ENCODE data around the gene MT4.
A peak's percentile ranks its signal among the peaks of the same experiment; 100 is the strongest.

The MT4 gene

DNA sequence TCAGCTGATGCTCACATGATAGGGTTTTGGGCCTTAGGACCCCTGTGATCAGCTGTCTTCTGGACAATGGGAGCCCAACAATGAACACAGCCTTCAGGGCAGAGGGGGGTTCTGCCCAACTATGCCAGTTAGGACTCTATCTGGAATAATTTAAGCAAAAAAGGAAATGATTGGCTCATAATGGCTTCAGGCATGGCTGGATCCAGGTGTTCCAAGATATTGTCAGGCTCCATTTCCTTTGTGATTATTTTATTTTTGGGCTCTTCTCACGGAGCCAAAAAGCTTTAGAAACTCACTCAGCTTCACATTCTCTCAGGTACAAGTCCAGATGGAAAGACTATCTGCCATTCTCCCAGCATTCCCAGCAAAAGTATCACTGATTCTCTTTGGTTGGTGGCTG is 40.6 kb downstream of the MT4 start:
- no peak for DNase-seq (ENCODE audit: low spot score)

DNA sequence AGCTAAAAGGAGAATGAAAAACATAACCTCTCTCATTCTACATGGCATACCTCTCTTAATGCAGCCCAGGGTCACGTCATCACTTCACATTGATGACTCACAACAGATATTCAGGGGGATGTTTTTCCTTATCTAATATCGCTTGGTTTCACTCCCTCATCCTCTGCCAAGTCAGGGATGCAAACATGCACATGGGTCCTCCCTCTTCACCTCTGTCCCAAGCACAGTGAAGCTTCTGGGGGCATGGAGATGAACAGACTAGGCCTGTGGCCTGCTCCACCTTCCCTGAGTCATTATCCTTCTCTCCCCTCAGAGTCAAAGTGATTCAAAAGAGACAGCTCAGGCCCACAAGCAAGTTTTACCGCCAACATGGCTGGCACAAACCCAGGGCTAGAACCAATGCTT is 41.2 kb downstream of the MT4 start:
- DNase-seq (ENCODE audit: low spot score) = no peak

DNA sequence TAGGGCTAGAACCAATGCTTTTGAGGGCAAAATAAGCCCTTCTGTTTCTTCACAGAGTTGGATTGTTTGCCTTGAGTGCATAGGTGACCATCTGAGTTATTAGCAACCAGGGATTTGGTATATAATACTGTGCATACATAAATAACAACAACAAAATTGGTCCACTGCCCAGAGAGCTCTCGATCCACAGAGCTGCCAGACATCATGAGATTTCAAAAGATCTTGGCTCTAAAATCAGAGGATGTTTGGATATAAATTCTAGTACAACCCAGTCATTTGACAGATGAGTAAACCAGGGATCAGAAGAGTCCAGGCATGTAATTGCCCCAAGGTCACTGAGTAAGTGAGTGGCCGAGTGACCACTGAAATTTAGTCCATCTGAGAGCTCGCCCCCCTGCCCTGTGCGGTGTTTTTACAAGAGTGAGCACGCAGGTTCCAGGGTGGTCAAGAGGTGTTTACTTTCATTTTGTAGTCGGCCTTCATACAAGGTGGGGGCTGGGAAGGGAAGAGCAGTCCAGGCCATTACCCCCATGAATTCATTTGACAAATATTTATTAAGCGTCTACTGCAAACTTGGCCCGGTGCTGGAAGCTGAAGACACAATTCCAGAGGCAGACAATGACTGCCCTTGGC is 41.7 kb downstream of the MT4 start:
- no peak for DNase-seq (ENCODE audit: low spot score)

DNA sequence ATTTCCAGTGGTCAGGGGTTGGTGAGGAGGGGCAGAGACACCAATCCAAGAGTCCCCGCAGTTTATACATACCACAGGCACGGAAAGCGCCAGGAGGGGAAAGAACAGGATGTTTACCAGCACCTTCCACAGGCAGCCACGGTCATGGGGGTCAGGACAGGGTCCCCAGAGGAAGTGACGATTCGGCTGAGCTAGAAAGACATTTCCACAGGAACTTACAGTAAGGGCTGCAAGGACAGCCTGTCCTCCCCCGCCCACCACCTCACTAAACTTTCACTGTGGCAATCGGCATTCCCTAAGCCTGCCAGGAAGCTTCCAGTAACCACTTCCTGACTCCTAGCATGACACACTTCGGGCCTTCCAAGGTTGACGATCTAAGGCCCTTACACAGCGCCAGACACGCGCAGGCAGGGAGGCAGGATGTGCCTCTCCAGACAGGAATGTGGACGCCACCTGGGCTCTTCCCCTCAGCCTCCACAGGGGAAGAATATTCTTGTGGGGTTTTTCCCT is 42.3 kb downstream of the MT4 start:
- DNase-seq (ENCODE audit: low spot score) = no peak

DNA sequence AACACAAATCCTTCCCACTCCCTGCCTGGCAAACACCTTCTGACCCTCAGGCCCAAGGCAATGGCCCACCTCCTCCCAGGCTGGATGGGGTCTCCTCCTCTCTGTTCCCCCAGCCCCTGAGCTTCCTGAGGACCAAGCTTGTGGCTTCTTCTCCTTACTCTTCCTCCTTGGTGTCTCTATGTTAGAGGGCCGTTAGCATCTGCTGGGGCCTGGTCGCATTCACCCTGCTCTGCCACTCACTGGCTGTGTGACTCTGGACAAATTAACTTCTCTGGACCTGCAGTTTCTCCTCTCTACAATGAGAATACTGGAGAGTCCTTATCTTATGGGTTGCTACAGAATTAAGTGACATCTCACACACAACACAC is 42.8 kb downstream of the MT4 start:
- DNase-seq (ENCODE audit: low spot score) = no peak

DNA sequence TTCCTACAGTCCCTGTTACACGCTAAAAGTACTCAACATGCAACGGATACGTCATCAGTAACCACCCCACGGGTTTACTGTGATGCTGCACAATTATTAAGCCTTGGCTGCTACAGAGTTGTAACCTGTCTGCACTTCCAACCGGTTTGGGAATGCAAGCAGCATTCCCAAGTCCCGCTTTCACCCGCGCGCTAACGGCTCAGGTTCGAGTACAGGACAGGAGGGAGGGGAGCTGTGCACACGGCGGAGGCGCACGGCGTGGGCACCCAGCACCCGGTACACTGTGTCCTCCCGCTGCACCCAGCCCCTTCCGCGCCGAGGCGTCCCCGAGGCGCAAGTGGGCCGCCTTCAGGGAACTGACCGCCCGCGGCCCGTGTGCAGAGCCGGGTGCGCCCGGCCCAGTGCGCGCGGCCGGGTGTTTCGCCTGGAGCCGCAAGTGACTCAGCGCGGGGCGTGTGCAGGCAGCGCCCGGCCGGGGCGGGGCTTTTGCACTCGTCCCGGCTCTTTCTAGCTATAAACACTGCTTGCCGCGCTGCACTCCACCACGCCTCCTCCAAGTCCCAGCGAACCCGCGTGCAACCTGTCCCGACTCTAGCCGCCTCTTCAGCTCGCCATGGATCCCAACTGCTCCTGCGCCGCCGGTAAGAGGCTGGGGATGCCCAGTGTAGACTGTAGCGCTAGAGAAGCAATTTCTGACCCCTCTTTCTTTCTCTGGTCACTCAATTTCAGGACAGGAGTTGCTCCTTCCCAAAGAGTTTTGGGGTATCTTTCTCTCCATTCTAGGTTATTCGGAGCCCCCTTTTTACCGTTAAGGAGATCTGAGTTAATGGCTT is 43.4 kb downstream of the MT4 start, which contains the start of gene MT2A:
Gene MT2A, plus strand, starts transcription at position 542 of the 833 bp plus-strand sequence. Its CDS starts 72 bp downstream, at position 614.
- peak; percentile 91 for DNase-seq (ENCODE audit: low spot score)

DNA sequence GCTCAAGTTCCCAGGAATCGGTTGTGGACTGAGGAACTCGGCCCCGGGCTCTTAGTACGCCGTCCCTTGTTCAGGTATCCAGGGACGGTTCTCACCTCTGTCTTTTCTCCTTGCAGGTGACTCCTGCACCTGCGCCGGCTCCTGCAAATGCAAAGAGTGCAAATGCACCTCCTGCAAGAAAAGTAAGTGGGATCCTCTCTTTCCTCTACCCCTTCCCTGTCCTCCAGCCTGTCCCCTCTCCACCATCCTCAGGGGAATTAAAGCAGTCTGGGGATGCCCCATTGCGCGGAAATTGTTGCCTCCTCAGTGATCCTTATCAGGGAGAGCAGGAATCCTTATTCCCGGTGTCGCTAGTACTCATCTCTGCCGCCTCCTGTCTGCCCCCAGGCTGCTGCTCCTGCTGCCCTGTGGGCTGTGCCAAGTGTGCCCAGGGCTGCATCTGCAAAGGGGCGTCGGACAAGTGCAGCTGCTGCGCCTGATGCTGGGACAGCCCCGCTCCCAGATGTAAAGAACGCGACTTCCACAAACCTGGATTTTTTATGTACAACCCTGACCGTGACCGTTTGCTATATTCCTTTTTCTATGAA is 44.1 kb downstream of the MT4 start:
- DNase-seq (ENCODE audit: low spot score) = no peak

DNA sequence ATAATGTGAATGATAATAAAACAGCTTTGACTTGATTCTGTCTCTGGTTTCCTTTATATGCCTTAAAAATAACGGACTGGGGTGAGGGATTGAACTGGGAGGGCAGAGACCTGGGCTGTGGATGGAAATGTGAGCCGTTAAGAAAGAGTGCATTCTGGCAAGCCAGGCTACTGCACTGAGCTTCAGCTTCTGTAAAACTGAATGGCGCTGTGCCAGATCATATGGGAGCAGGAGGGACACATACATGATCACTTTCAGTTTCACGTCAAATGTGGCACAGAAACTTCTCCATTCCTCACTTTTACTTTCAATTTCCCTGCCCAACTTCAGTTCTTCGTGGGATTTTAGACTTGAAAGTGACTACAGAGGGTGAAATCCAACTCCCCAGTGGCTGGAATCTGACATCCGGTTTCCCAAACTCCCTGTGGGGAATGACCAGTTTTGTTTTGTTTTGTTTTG is 44.6 kb downstream of the MT4 start:
- DNase-seq (ENCODE audit: low spot score) = no peak

DNA sequence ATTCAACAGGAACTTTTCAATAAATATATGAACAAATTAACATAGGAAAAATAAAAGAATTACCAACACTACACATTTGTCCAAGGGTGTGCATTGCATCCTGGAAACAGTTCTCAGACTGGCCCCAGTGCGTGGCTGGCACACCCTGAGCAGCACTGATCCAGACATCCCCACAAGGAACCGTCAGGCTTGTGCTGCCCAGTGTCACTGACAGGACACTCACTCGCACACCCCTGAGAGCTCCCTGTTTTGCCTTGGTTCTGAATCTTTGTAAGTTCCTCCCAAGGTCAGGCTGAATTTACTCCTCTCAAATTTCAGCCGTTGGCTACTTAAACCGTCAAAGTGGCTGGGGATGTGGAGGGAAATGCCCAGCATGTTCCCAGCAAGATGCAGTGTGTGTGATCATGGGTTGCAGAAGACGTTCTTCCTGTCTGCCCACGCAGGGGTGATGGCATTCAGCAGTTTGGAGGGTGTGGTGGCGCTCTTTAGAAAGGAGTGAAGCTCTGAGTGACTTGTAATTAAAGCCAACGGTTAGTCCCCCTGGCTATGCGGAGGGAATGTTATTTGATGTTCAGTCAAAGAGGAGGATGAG is 45.2 kb downstream of the MT4 start:
- no peak for DNase-seq (ENCODE audit: low spot score)

DNA sequence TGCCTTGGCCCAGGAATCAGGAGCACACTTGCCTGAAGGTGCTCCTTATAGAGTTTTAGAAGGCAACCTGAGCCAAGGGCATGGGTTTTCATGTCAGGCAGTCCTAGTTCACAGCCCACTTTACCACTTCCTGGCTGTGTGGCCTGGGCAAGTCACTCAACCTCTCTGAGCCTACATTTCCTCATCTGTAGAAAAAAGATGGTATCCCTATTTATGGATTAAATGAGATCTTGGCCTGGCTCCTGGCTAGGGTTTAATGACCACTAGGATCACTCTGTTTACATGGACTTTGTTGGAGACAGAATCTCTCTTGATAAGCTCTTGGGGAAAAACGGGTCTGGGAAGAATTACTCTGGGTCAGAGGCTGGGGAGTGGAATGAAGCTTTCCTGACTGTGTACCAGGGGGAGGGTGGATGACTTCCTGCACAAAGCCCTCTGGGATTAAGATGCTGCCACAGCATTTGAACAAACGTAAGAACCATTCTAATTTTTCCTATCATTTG is 45.8 kb downstream of the MT4 start:
- no peak for DNase-seq (ENCODE audit: low spot score)

DNA sequence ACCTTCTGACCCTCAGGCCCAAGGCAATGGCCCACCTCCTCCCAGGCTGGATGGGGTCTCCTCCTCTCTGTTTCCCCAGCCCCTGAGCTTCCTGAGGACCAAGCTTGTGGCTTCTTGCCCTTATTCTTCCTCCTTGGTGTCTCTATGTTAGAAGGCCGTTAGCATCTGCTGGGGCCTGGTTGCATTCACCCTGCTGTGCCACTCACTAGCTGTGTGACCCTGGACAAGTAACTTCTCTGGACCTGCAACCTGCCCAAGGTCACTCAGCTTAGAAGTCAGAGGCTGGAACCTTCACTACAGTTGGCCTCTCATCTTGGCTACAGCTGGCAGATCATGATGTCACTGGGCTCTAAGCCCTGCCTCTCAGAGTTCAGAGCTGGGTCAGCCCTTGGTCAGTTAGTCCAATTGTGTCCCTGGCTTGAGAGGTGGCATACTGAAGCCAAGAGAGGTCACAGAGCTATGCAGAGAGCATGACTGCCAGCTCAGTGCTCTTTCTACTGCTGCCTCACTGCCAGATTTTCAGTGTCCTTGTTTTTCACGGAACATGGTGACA is 46.5 kb downstream of the MT4 start:
- DNase-seq (ENCODE audit: low spot score) = no peak

DNA sequence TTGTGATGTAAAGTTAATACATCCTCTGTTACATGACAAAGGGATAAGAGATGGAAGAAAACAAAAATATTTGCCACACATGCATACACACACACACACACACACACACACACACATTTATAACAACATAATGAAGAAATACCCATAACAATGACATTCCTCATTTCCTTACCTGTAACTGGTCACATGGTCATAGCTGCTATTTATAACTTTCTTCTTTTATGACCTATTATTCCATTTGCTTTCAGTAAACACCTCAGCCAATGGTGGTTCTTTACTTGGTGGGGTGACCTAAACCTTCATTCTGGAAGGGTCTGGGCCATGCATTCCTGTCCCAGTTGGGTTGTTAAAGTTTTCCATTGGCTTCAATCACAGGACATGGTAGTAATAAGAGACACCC is 48.8 kb downstream of the MT4 start:
- DNase-seq (ENCODE audit: low spot score) = no peak

DNA sequence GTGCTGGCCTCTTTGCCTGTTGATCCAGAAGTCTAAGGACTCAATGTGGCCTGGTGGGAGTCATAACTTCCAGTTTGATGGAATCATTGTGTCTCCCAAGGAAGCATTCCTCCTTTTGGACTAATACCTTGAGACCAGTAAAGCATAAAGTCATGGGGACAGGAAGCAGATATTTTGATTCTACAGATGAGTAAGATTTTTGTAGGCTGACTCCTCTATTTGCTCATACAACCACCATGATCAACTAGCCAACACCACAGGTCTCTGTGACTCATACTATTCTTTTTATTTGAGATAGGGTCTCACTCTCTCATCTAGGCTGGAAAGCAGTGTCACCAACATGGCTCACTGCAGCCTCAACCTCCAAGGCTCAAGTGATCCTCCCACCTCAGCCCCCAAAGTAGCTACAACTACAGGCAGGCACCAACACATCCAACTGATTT is 49.7 kb downstream of the MT4 start:
- no peak for DNase-seq (ENCODE audit: low spot score)

DNA sequence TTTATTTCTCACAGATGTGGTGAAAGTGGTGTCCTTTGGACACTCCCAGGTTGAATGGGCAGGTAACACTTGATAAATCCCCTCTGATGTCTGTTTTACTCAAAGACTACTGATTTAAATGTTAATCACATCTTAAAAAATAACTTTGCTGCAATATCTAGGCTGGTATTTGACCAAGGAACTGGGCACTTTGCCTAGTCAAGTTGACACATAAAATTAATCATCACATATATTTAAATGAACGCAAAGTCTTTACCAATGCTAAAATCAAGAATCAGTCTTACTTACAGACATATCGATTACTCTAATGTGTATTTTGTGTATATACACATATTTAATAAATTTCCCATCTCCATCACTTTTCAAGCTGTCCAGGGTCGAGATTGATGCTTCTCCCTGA is 50.5 kb downstream of the MT4 start:
- no peak for DNase-seq (ENCODE audit: low spot score)

DNA sequence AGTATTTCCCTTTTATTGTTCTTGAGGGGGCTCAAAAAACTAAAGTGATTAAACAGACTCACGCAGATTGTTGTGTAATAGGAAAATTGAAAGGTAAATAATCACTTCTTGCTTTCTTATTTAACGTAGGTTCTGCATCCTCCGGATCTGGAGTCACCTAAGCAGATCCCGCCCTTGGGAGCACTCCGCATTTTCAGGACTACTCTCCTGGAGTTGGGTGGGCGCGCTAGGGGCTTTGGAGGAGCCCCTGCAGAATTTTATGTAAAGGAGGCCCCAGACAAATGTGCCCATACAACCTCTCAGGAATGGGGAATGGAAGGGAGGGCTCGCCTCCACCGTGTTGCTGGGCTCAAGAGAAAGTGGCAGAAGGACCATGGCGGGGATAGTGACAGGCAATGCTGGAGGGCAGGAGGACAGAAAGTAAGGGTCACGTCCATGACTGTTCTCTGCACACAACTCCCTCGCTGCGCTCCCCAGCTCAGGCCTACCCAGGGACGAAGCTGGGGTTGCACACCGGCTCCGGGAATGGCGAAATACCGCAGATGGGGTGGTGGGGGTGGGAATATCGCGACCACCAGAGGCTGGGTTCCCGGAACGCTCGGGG is 51.8 kb downstream of the MT4 start:
- DNase-seq (ENCODE audit: low spot score) = no peak

DNA sequence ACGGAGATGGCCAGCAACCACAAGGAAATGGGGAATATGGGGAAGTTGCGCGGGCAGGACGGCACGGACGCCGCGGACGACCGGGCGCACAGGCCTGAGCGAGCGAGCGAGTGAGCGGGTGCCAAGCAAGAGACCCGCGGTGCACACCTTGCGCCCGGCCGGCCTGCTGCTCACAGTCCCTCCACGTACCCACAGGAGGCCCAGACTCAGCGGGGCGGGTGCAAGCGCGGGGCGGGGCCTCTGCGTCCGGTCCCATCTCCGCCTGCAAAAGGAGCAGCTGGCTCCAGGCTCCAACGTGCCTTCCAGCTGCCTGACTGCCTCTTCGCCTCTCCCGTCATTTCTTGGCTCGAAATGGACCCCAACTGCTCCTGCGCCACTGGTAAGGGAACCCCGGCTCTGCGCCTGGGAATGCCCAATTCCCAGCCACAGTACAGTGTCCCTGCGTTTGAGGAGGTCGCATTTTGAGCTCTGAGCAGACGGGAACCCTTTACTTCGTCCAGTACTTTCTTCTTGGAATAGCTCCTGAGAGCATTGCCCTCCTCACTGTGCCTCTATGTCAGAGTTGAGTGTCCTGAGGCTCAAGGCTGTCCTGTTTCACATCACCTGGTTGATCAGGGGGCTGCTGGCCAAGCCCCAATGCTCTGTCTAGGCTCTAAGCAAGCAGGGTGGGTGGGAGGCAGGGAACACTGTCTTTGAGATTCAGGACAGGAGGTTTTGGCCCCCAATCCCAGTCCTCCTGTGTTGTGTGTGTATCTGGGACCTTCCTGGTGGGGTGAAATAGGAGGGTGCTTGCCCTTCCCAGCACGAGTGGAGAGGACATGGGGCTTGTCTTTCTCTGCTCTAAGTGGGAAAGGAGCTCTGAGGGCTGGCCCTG is 52.6 kb downstream of the MT4 start:
- peak; percentile 66 for DNase-seq (ENCODE audit: low spot score)

DNA sequence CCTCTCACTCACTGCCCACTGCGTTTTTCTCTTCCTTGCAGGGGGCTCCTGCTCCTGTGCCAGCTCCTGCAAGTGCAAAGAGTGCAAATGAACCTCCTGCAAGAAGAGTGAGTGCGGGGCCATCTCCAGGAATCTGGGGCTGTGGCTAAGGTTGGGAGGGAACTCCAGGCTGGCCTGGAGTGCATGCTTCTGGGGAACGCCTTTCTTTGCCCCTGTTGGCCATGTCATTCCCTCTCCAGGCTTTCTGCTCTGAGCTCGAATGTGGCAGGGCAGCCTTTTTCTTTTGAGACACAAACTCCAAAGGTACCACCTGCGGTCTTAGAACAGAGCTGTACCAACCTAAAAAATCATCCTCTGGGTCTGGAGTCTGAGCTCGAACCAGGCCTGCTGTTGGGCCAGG is 53.3 kb downstream of the MT4 start:
- no peak for DNase-seq (ENCODE audit: low spot score)

Measured in ecto neural progenitor cell (in vitro differentiated cells).